CD4-positive, alpha-beta T cell (primary cell): Measurements from ENCODE around the gene ADAM23. TPM values are rescaled to one million over a fixed set of nuclear protein-coding genes. Genes with fewer than 3 reads are reported as not detected.

ENCODE experiments used
- ATAC-seq: fragments of 200-7000 bp; cut with Tn5 transposase; one replicate; pipeline ENCODE4 v1.10.0; 2022; ENCODE audit warnings: mild to moderate bottlenecking; ENCODE audit not compliant: poor library complexity
- CTCF ChIA-PET: fragments of 350-600 bp; sonication (Branson Sonifier 250); formaldehyde crosslinking; loops from one replicate; lab custom pipeline; 2021; ENCODE audit warnings: antibody characterized with exemption, inconsistent platforms; lab: Charles Lee
- POLR2A ChIA-PET: fragments of 350-600 bp; sonication (Branson Sonifier 250); formaldehyde crosslinking; loops from one replicate; lab custom pipeline; 2021; ENCODE audit warnings: antibody characterized with exemption, inconsistent platforms; lab: Charles Lee
- DNase-seq, 14 experiments: peaks; one replicate each; pipeline ENCODE4 v3.0.0-alpha.2; 2013 to 2020; ENCODE audit warnings: mixed read lengths in 2 of 14
- H3K27ac ChIP-seq, 2 donors: one replicate each; pipeline versions ENCODE4 v1.5.1 to v1.7.0; 2013; ENCODE audit warnings: low read length in 2 of 2, low read depth in 1 of 2, mild to moderate bottlenecking in 1 of 2
- H3K27me3 ChIP-seq, 2 experiments: 1 replicate in 1 of 2; 2 replicates in 1 of 2; pipeline versions ENCODE4 v1.6.1 to v1.7.0; 2013; ENCODE audit warnings: low read length in 2 of 2, control low read depth in 1 of 2, mild to moderate bottlenecking in 1 of 2, moderate library complexity in 1 of 2; ENCODE audit not compliant: insufficient read depth in 2 of 2, control insufficient read depth in 1 of 2
- H3K36me3 ChIP-seq: one replicate; pipeline ENCODE4 v1.6.1; 2013; ENCODE audit warnings: low read length, control low read depth; ENCODE audit not compliant: insufficient read depth
- H3K4me1 ChIP-seq: one replicate; pipeline ENCODE4 v1.6.1; 2013; ENCODE audit warnings: low read length, control low read depth; ENCODE audit not compliant: insufficient read depth
- H3K4me3 ChIP-seq: one replicate; pipeline ENCODE4 v1.5.1; 2013; ENCODE audit warnings: mild to moderate bottlenecking, low read length, moderate library complexity
- H3K9me3 ChIP-seq, 2 experiments: 1 replicate in 1 of 2; 2 replicates in 1 of 2; pipeline versions ENCODE4 v1.6.1 to v1.7.0; 2013; ENCODE audit warnings: low read length in 2 of 2, mild to moderate bottlenecking in 2 of 2, control low read depth in 1 of 2, moderate library complexity in 1 of 2; ENCODE audit not compliant: control insufficient read depth in 1 of 2, insufficient read depth in 1 of 2
- H3K27ac Mint-ChIP-seq: one replicate; pipeline ENCODE4 v1.8.0; 2020; ENCODE audit warnings: mixed read lengths
- H3K27me3 Mint-ChIP-seq: one replicate; pipeline ENCODE4 v1.8.0; 2021; ENCODE audit warnings: mixed read lengths
- H3K36me3 Mint-ChIP-seq: one replicate; pipeline ENCODE4 v1.8.0; 2021; ENCODE audit warnings: low read depth, mixed read lengths
- H3K4me1 Mint-ChIP-seq: one replicate; pipeline ENCODE4 v1.8.0; 2021; ENCODE audit warnings: low read depth, mixed read lengths
- H3K4me3 Mint-ChIP-seq: one replicate; pipeline ENCODE4 v1.8.0; 2020; ENCODE audit warnings: mild to moderate bottlenecking, mixed read lengths
- H3K9me3 Mint-ChIP-seq: one replicate; pipeline ENCODE4 v1.8.0; 2020; ENCODE audit warnings: mixed read lengths
- intact Hi-C, 2 experiments: fragments of 100-400 bp; cut with DNase I in 1 of 2; cut with micrococcal nuclease in 1 of 2; formaldehyde crosslinking; loops; one replicate each; pipeline versions ENCODE4 v1.15.1 to v1.9.0; 2023 to 2025; cut with DNase I, micrococcal nuclease
- total RNA-seq, 174 experiments: library from RNA in 2 of 174; stranded (reverse) in 2 of 174; gene quantifications; one replicate each; pipeline ENCODE4 v1.2.3 and lab custom pipeline; 2021 to 2026
- TF ChIP-seq, protein P1 (sequence below): fragments of 200-600 bp; IDR thresholded peaks from one replicate; pipeline ENCODE4 v1.8.0; 2022; ENCODE audit warnings: antibody characterized with exemption, mild to moderate bottlenecking

Gene ADAM23
- total RNA-seq, 2 experiments from 2014 or later = 6.3 to 7.7 TPM

DNA sequence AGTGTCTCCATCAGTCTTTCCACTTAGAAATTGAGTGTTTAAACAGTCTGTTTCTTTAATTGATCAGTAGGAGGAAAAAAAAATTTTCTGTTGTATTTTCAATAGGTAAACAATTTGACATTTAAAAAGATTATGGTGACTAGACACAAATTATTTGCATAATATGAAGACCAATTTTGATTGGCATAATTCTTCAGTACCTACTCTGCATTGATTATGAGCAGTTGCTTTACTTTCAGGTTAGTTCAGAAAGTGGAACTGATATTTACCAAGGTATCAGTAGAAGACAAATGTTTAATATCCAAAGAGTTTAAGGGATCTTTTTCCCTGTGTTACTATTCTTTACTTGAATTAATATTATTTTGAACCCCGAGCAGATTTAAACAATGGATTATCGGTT is 2.6 kb downstream of the ADAM23 start:
- Histone ChIP-seq H3K9me3 (peaks cover 0 to 5% of the 10 kb centered on the region in 2 experiments), H3K36me3 (no peaks in the 10 kb centered on the region), H3K27me3 (peaks cover 36 to 50% of the 10 kb centered on the region in 2 experiments), H3K27ac (no peak overlapping the region), H3K4me3 (no peak overlapping the region), H3K4me1 (peaks cover 17% of the 10 kb centered on the region)
- ATAC-seq (no peak), DNase-seq (no peak)
- POLR2A ChIA-PET = no interaction called here
- H3K9me3 Mint-ChIP-seq = no peaks in the 10 kb centered on the region
- H3K36me3 Mint-ChIP-seq = no peaks in the 10 kb centered on the region
- CTCF ChIA-PET = no interaction called here
- H3K4me1 Mint-ChIP-seq = peaks cover 17% of the 10 kb centered on the region
- peaks cover 72% of the 10 kb centered on the region for H3K27me3 Mint-ChIP-seq
- intact Hi-C loops = no loop called here
- no peak overlapping the region for H3K4me3 Mint-ChIP-seq
- TF ChIP-seq, protein P1, sequence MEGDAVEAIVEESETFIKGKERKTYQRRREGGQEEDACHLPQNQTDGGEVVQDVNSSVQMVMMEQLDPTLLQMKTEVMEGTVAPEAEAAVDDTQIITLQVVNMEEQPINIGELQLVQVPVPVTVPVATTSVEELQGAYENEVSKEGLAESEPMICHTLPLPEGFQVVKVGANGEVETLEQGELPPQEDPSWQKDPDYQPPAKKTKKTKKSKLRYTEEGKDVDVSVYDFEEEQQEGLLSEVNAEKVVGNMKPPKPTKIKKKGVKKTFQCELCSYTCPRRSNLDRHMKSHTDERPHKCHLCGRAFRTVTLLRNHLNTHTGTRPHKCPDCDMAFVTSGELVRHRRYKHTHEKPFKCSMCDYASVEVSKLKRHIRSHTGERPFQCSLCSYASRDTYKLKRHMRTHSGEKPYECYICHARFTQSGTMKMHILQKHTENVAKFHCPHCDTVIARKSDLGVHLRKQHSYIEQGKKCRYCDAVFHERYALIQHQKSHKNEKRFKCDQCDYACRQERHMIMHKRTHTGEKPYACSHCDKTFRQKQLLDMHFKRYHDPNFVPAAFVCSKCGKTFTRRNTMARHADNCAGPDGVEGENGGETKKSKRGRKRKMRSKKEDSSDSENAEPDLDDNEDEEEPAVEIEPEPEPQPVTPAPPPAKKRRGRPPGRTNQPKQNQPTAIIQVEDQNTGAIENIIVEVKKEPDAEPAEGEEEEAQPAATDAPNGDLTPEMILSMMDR = no peak
- no peak overlapping the region for H3K27ac Mint-ChIP-seq

DNA sequence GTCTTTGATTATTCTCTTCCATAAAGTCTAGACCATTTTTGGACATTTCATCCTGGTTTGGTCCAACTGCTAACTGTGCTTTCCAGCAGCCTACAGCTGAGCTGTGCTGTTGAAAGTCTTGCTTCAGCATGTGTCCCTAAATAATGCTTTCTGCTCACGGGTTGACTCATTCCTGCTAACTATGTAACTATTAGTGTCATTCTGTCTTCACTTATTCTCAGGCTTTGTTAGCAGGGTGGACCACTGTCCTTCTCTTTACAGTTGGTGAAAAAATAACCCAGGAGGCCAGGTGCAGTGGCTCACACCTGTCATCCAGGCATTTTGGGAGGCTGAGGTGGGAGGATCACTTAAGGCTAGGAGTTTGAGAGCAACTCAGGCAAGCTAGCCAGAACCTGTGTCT is 8.9 kb downstream of the ADAM23 start:
- H3K4me3 ChIP-seq = no peak overlapping the region
- Mint-ChIP-seq H3K36me3 (no peaks in the 10 kb centered on the region), H3K27me3 (peaks cover 47% of the 10 kb centered on the region), H3K4me1 (no peaks in the 10 kb centered on the region), H3K4me3 (no peak overlapping the region), H3K27ac (no peak overlapping the region), H3K9me3 (no peaks in the 10 kb centered on the region)
- ChIA-PET CTCF (no interaction called here), POLR2A (no interaction called here)
- ATAC-seq (no peak), DNase-seq (no peak)
- no peaks in the 10 kb centered on the region for H3K4me1 ChIP-seq
- peaks cover 0 to 5% of the 10 kb centered on the region in 2 experiments for H3K27me3 ChIP-seq
- no peaks in the 10 kb centered on the region for H3K9me3 ChIP-seq
- intact Hi-C loops = no loop called here
- H3K36me3 ChIP-seq = no peaks in the 10 kb centered on the region
- TF ChIP-seq, protein P1 = no peak
- H3K27ac ChIP-seq = no peak overlapping the region

DNA sequence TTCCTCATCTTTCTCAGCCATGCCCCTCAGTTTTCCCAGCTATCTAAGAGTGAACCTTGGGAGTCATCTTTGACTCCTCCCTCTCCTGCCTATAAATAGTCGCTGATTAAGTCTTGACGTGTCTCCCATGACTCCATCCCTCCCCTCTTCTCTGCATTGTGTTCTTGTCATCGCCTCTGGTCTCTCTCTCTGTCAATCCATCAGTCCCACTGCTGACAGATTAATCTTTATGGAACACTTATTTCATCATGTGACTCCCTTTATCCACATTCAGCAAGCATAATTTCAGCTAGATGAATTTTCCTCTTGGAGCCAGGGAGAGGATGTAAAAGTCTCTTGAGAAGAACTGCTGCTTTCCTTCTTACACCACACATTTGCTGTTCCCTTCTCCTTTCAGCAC is 9.4 kb downstream of the ADAM23 start:
- DNase-seq (no peak), ATAC-seq (no peak)
- ChIA-PET CTCF (no interaction called here), POLR2A (no interaction called here)
- Mint-ChIP-seq H3K4me1 (no peaks in the 10 kb centered on the region), H3K9me3 (no peaks in the 10 kb centered on the region), H3K27ac (no peak overlapping the region), H3K36me3 (no peaks in the 10 kb centered on the region), H3K27me3 (peaks cover 42% of the 10 kb centered on the region), H3K4me3 (no peak overlapping the region)
- Histone ChIP-seq H3K27me3 (peaks cover 0 to 5% of the 10 kb centered on the region in 2 experiments), H3K27ac (no peak overlapping the region), H3K9me3 (no peaks in the 10 kb centered on the region), H3K36me3 (no peaks in the 10 kb centered on the region), H3K4me1 (no peaks in the 10 kb centered on the region), H3K4me3 (no peak overlapping the region)
- TF ChIP-seq, protein P1 = no peak
- intact Hi-C loops = no loop called here
